Subcutaneous abdominal adipose tissue (tissue), 5 donors: Measurements from ENCODE around the gene ZNF512B.
"Not testable (repeated sequence)": the region's sequence is repeated elsewhere in the genome, so short reads cannot be mapped to it uniquely, and the experiment has no call there.

Experiments
- H3K27ac ChIP-seq: one replicate; pipeline ENCODE4 v1.7.0; 2013; ENCODE audit warnings: low read depth, mild to moderate bottlenecking, inconsistent platforms, low read length, moderate library complexity
- H3K27me3 ChIP-seq, 5 donors: one replicate each; pipeline ENCODE4 v1.7.0; 2013; ENCODE audit warnings: low read length in 5 of 5, inconsistent platforms in 1 of 5; ENCODE audit not compliant: control insufficient read depth in 5 of 5, insufficient read depth in 4 of 5
- H3K36me3 ChIP-seq, 5 donors: one replicate each; pipeline ENCODE4 v1.7.0; 2013; ENCODE audit warnings: low read length in 5 of 5; ENCODE audit not compliant: control insufficient read depth in 5 of 5, insufficient read depth in 5 of 5
- H3K4me1 ChIP-seq, 5 donors: one replicate each; pipeline ENCODE4 v1.7.0; 2013; ENCODE audit warnings: low read length in 5 of 5, mild to moderate bottlenecking in 3 of 5, moderate library complexity in 1 of 5; ENCODE audit not compliant: control insufficient read depth in 5 of 5, insufficient read depth in 5 of 5
- H3K4me3 ChIP-seq, 5 donors: one replicate each; pipeline ENCODE4 v1.7.0; 2013; ENCODE audit warnings: low read length in 5 of 5, low read depth in 1 of 5
- H3K9ac ChIP-seq, 5 donors: one replicate each; pipeline ENCODE4 v1.7.0; 2013; ENCODE audit warnings: low read length in 5 of 5, mild to moderate bottlenecking in 4 of 5, moderate library complexity in 3 of 5
- H3K9me3 ChIP-seq, 5 donors: one replicate each; pipeline ENCODE4 v1.7.0; 2013; ENCODE audit warnings: low read length in 5 of 5; ENCODE audit not compliant: control insufficient read depth in 5 of 5
- donor health status: healthy.
- donor health status: healthy.
- donor health status: healthy.
- donor health status: healthy.
- donor health status: healthy.

ZNF512B gene

GRCh38 chr20:63934271-63935068 is 35.3 kb downstream of the ZNF512B start:
- no peak overlapping the region for H3K4me3 ChIP-seq
- no peak overlapping the region for H3K9ac ChIP-seq
- no peaks in the 10 kb centered on the region for H3K4me1 ChIP-seq
- H3K27me3 ChIP-seq, result no peaks in the 10 kb centered on the region
- peaks cover 0 to 85% (median 57%) of the 10 kb centered on the region in 5 donors for H3K36me3 ChIP-seq
- H3K27ac ChIP-seq, result no peak overlapping the region
- no peaks in the 10 kb centered on the region for H3K9me3 ChIP-seq

GRCh38 chr20:63933646-63934045 is 36.1 kb downstream of the ZNF512B start:
- Histone ChIP-seq H3K36me3 (peaks cover 0 to 85% (median 62%) of the 10 kb centered on the region in 5 donors), H3K4me3 (no peak overlapping the region), H3K27me3 (no peaks in the 10 kb centered on the region), H3K9me3 (no peaks in the 10 kb centered on the region), H3K9ac (no peak overlapping the region), H3K4me1 (no peaks in the 10 kb centered on the region), H3K27ac (no peak overlapping the region)

- Histone ChIP-seq H3K27ac (no peak overlapping the region), H3K9ac (no peak overlapping the region), H3K36me3 (peaks cover 0 to 90% (median 69%) of the 10 kb centered on the region in 5 donors), H3K4me1 (no peaks in the 10 kb centered on the region), H3K4me3 (no peak overlapping the region), H3K27me3 (no peaks in the 10 kb centered on the region), H3K9me3 (no peaks in the 10 kb centered on the region)
These were observed 37.0 kb downstream of the ZNF512B start for GRCh38 chr20:63932606-63933160.

- Histone ChIP-seq H3K27me3 (no peaks in the 10 kb centered on the region), H3K27ac (no peak overlapping the region), H3K36me3 (peaks cover 2 to 93% (median 71%) of the 10 kb centered on the region in 5 donors), H3K4me3 (no peak overlapping the region), H3K9me3 (no peaks in the 10 kb centered on the region), H3K9ac (no peak overlapping the region), H3K4me1 (no peaks in the 10 kb centered on the region)
These were observed 38.0 kb downstream of the ZNF512B start for GRCh38 chr20:63931735-63932134.

GRCh38 chr20:63930971-63931553 is 38.7 kb downstream of the ZNF512B start:
- Histone ChIP-seq H3K36me3 (peaks cover 2 to 93% (median 73%) of the 10 kb centered on the region in 5 donors), H3K27ac (no peak overlapping the region), H3K4me1 (no peaks in the 10 kb centered on the region), H3K4me3 (no peak overlapping the region), H3K9ac (no peak overlapping the region), H3K9me3 (no peaks in the 10 kb centered on the region), H3K27me3 (no peaks in the 10 kb centered on the region)

GRCh38 chr20:63929473-63929883 is 40.3 kb downstream of the ZNF512B start:
- H3K36me3 ChIP-seq, result peaks cover 2 to 82% (median 58%) of the 10 kb centered on the region in 5 donors
- not testable (repeated sequence) for H3K4me1 ChIP-seq

GRCh38 chr20:63929071-63929470 is 40.7 kb downstream of the ZNF512B start:
- H3K36me3 ChIP-seq, result peaks cover 2 to 79% (median 58%) of the 10 kb centered on the region in 5 donors
- H3K9me3 ChIP-seq, result no peaks in the 10 kb centered on the region
- H3K4me3 ChIP-seq, result no peak overlapping the region
- H3K27me3 ChIP-seq, result no peaks in the 10 kb centered on the region
- H3K9ac ChIP-seq, result no peak overlapping the region
- no peak overlapping the region for H3K27ac ChIP-seq
- H3K4me1 ChIP-seq, result no peaks in the 10 kb centered on the region

More at GRCh38 chr20:63929473-63929883, 40.3 kb downstream of the ZNF512B start:
- not testable (repeated sequence) for H3K27me3 ChIP-seq, H3K4me3 ChIP-seq, H3K9me3 ChIP-seq, H3K27ac ChIP-seq, H3K9ac ChIP-seq

- no peaks in the 10 kb centered on the region for H3K27me3 ChIP-seq
- no peaks in the 10 kb centered on the region for H3K9me3 ChIP-seq
- peaks cover 2 to 53% (median 39%) of the 10 kb centered on the region in 5 donors for H3K36me3 ChIP-seq
- peaks cover 0 to 3% (median 0%) of the 10 kb centered on the region in 5 donors for H3K4me1 ChIP-seq
- no peak overlapping the region for H3K9ac ChIP-seq
- H3K27ac ChIP-seq, result no peak overlapping the region
- no peak overlapping the region for H3K4me3 ChIP-seq
These were observed 43.4 kb downstream of the ZNF512B start for GRCh38 chr20:63926298-63926697.

- no peak overlapping the region for H3K27ac ChIP-seq
- H3K27me3 ChIP-seq, result no peaks in the 10 kb centered on the region
- H3K9me3 ChIP-seq, result no peaks in the 10 kb centered on the region
- H3K9ac ChIP-seq, result no peak overlapping the region
- H3K4me1 ChIP-seq, result peaks cover 0 to 3% (median 0%) of the 10 kb centered on the region in 5 donors
- no peak overlapping the region for H3K4me3 ChIP-seq
- peaks cover 2 to 39% (median 23%) of the 10 kb centered on the region in 5 donors for H3K36me3 ChIP-seq
These were observed 45.5 kb downstream of the ZNF512B start for GRCh38 chr20:63924241-63924640.

- no peak overlapping the region for H3K9ac ChIP-seq
- no peak overlapping the region for H3K4me3 ChIP-seq
- no peaks in the 10 kb centered on the region for H3K27me3 ChIP-seq
- H3K9me3 ChIP-seq, result no peaks in the 10 kb centered on the region
- H3K4me1 ChIP-seq, result peaks cover 0 to 3% (median 0%) of the 10 kb centered on the region in 5 donors
- H3K27ac ChIP-seq, result no peak overlapping the region
- peaks cover 2 to 38% (median 18%) of the 10 kb centered on the region in 5 donors for H3K36me3 ChIP-seq
These were observed 46.1 kb downstream of the ZNF512B start for GRCh38 chr20:63923651-63924050.
